ENCODE measurements around the gene SYNE1. TPM values are rescaled to one million over a fixed set of nuclear protein-coding genes. Genes with fewer than 3 reads are reported as not detected.
A peak's percentile ranks its signal among the peaks of the same experiment; 100 is the strongest.

The SYNE1 gene
- total and polyA plus RNA-seq, 2 of the 8 experiments (the other 6 are each of a cell fraction or from before 2014, with no cell fraction given): 2.8 to 5.5 TPM

GRCh38 chr6:152267967-152268845, 369.0 kb downstream of the SYNE1 start (continued):
- TF ChIP-seq E2F6 (IDR thresholded peaks at IDR 0.05): peak; percentile 18; the same call in 1 of the 2 replicates

All from H1 (cell line).